ENCODE results near the gene LTBP1.
"Not testable (repeated sequence)": the region's sequence is repeated elsewhere in the genome, so short reads cannot be mapped to it uniquely, and the experiment has no call there.

The LTBP1 gene

DNA sequence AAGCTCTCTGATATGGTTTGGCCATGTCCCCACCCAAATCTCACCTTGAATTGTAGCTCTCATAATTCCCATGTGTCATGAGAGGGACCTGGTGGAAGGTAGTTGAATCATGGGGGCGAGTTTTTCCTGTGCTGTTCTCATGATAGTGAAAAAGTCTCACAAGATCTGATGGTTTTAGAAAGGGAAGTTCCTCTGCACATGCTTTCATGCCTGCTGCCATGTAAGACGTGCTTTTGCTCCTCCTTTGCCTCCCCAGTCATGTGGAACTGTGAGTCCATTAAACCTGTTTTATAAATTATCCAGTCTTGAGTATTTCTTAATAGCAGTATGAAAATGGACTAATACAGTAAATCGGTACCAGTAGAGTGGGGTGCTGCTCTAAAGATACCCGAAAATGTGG is 34.9 kb downstream of the LTBP1 start:
- DNase-seq (ENCODE audit: low read depth in 1 of 2, low spot score in 1 of 2), result no peak
- no peaks in the 10 kb centered on the region for H3K27me3 ChIP-seq (ENCODE audit: insufficient read depth, poor library complexity, severe bottlenecking)
- H3K27ac ChIP-seq (replicated peaks), result no peak overlapping the region
- TF ChIP-seq POLR2AphosphoS5 (IDR thresholded peaks at IDR 0.05; ENCODE audit: low read depth), result no peak
- TF ChIP-seq, protein P1, sequence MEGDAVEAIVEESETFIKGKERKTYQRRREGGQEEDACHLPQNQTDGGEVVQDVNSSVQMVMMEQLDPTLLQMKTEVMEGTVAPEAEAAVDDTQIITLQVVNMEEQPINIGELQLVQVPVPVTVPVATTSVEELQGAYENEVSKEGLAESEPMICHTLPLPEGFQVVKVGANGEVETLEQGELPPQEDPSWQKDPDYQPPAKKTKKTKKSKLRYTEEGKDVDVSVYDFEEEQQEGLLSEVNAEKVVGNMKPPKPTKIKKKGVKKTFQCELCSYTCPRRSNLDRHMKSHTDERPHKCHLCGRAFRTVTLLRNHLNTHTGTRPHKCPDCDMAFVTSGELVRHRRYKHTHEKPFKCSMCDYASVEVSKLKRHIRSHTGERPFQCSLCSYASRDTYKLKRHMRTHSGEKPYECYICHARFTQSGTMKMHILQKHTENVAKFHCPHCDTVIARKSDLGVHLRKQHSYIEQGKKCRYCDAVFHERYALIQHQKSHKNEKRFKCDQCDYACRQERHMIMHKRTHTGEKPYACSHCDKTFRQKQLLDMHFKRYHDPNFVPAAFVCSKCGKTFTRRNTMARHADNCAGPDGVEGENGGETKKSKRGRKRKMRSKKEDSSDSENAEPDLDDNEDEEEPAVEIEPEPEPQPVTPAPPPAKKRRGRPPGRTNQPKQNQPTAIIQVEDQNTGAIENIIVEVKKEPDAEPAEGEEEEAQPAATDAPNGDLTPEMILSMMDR (IDR thresholded peaks at IDR 0.05; ENCODE audit: insufficient read depth, low read length), result no peak
- TF ChIP-seq, protein P2, sequence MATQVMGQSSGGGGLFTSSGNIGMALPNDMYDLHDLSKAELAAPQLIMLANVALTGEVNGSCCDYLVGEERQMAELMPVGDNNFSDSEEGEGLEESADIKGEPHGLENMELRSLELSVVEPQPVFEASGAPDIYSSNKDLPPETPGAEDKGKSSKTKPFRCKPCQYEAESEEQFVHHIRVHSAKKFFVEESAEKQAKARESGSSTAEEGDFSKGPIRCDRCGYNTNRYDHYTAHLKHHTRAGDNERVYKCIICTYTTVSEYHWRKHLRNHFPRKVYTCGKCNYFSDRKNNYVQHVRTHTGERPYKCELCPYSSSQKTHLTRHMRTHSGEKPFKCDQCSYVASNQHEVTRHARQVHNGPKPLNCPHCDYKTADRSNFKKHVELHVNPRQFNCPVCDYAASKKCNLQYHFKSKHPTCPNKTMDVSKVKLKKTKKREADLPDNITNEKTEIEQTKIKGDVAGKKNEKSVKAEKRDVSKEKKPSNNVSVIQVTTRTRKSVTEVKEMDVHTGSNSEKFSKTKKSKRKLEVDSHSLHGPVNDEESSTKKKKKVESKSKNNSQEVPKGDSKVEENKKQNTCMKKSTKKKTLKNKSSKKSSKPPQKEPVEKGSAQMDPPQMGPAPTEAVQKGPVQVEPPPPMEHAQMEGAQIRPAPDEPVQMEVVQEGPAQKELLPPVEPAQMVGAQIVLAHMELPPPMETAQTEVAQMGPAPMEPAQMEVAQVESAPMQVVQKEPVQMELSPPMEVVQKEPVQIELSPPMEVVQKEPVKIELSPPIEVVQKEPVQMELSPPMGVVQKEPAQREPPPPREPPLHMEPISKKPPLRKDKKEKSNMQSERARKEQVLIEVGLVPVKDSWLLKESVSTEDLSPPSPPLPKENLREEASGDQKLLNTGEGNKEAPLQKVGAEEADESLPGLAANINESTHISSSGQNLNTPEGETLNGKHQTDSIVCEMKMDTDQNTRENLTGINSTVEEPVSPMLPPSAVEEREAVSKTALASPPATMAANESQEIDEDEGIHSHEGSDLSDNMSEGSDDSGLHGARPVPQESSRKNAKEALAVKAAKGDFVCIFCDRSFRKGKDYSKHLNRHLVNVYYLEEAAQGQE (IDR thresholded peaks at IDR 0.05; ENCODE audit: insufficient replicate concordance, low read depth), result no peak
- TF ChIP-seq GABPA (IDR thresholded peaks at IDR 0.05; ENCODE audit: low read depth), result no peak
- TF ChIP-seq SPI1 (IDR thresholded peaks at IDR 0.05; ENCODE audit: borderline replicate concordance, low read depth), result no peak
- H3K4me3 ChIP-seq (replicated peaks; ENCODE audit: insufficient read depth, low read length), result no peak overlapping the region

DNA sequence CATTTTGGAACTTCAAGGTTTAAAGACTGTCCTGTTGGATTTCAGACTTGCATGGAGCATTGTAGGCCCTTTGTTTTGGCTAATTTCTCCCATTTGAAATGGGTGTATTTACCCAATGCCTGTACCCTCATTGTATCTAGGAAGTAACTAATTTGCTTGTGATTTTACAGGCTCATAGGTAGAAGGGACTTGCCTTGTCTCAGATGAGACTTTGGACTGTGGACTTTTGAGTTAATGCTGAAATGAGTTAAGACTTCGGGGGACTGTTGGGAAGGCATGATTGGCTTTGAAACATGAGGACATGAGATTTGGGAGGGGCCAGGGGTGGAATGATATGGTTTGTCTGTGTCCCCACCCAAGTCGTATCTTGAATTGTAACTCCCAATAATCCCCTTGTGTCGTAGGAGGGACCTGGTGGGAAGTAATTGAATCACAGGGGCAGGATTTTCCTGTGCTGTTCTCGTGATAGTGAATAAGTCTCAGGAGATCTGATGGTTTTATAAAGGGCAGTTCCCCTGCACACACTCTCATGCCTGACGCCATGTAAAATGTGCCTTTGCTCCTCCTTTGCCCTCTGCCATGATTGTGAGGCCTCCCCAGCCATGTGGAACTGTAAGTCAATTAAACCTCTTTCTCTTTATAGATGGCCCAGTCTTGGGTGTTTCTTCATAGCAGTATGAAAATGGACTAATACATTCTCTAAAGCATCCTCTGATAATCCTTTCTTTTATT is 36.6 kb downstream of the LTBP1 start:
- not testable (repeated sequence) for DNase-seq (ENCODE audit: low read depth in 1 of 2, low spot score in 1 of 2); H3K27ac ChIP-seq (replicated peaks); H3K4me3 ChIP-seq (replicated peaks; ENCODE audit: insufficient read depth, low read length); H3K27me3 ChIP-seq (ENCODE audit: insufficient read depth, poor library complexity, severe bottlenecking)

DNA sequence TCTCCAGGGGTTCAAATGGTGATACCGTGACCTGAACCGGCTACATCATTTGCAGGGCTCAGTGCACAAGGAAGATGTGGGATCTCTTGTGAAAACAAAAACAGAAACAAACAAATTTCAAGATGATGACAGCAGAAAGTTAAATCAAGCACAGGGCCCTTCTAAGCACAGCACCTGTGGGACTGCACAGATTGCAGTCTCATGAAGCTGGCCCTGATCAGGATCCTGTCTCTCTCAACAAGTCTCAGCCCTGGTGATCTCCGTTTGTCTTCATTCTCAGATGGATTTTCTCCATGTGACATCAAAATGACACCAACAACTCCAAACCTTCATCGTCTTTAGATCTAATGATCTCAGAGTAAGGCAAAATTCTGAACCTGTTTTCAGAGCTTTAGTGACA is 39.7 kb downstream of the LTBP1 start:
- Histone ChIP-seq H3K27ac (replicated peaks) (no peak overlapping the region), H3K4me3 (replicated peaks; ENCODE audit: insufficient read depth, low read length) (no peak overlapping the region), H3K27me3 (ENCODE audit: insufficient read depth, poor library complexity, severe bottlenecking) (no peaks in the 10 kb centered on the region)
- TF ChIP-seq POLR2AphosphoS5 (IDR thresholded peaks at IDR 0.05; ENCODE audit: low read depth) (no peak), SPI1 (IDR thresholded peaks at IDR 0.05; ENCODE audit: borderline replicate concordance, low read depth) (no peak), GABPA (IDR thresholded peaks at IDR 0.05; ENCODE audit: low read depth) (no peak)
- TF ChIP-seq, protein P1 (IDR thresholded peaks at IDR 0.05; ENCODE audit: insufficient read depth, low read length), result no peak
- TF ChIP-seq, protein P2 (IDR thresholded peaks at IDR 0.05; ENCODE audit: insufficient replicate concordance, low read depth), result no peak
- no peak for DNase-seq (ENCODE audit: low read depth in 1 of 2, low spot score in 1 of 2)

DNA sequence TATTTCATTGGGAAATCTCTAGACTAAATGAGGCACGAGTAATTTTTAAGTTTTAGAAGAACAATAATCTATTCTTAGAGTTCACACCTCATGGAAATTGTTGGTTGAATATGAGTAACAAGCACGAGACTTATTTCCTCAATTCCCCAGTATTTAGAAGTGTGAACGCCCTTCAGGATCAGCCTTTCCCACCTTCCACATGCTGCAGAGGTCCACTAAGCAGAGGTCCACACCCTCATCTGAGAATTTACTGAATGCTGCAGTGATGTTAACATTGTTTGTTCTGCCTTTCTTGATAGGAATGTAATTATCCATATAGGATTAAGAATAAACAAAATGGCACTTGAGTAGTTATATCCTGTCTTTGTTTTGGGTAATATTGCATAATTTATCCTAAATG is 41.8 kb downstream of the LTBP1 start:
- TF ChIP-seq, protein P2 (IDR thresholded peaks at IDR 0.05; ENCODE audit: insufficient replicate concordance, low read depth), result no peak
- TF ChIP-seq GABPA (IDR thresholded peaks at IDR 0.05; ENCODE audit: low read depth) (no peak), SPI1 (IDR thresholded peaks at IDR 0.05; ENCODE audit: borderline replicate concordance, low read depth) (no peak), POLR2AphosphoS5 (IDR thresholded peaks at IDR 0.05; ENCODE audit: low read depth) (no peak)
- TF ChIP-seq, protein P1 (IDR thresholded peaks at IDR 0.05; ENCODE audit: insufficient read depth, low read length), result no peak
- no peak for DNase-seq (ENCODE audit: low read depth in 1 of 2, low spot score in 1 of 2)
- H3K27ac ChIP-seq (replicated peaks), result no peak overlapping the region
- no peak overlapping the region for H3K4me3 ChIP-seq (replicated peaks; ENCODE audit: insufficient read depth, low read length)
- no peaks in the 10 kb centered on the region for H3K27me3 ChIP-seq (ENCODE audit: insufficient read depth, poor library complexity, severe bottlenecking)

Data from HL-60 (cell line).